ENCODE results near the gene DCC. TPM values are rescaled to one million over a fixed set of nuclear protein-coding genes. Genes with fewer than 3 reads are reported as not detected.

Gene DCC
- polyA plus RNA-seq, 1 donor (not counting 4 experiments of a cell fraction or from before 2014, with no cell fraction given): not detected

DNA sequence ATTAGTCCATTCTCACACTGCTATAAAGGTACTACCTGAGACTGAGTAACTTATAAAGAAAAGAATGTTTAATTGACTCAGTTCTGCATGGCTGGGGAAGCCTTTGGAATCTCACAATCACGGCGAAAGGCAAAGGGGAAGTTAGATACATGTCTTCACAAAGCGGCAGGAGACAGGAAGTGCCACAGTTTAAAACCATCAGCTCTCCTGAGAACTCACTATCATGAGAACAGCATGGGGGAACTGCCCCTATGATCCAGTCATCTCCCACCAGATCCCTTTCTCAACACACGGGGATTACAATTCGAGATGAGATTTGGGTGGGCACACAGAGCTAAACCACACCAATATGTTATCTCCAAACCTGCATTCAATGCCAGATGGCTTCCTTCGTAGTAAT lies 716.1 kb downstream of the DCC start:
- Histone ChIP-seq H3K4me2 (ENCODE audit: control insufficient read depth, extremely low read depth, insufficient read depth, low read depth, low read length) (no peak overlapping the region), H3K27me3 (ENCODE audit: control insufficient read depth, extremely low read depth, insufficient read depth, low read length) (no peaks in the 10 kb centered on the region), H3K36me3 (ENCODE audit: control insufficient read depth in 2 of 2, extremely low read depth in 1 of 2, insufficient read depth in 2 of 2, low read length in 2 of 2) (no peaks in the 10 kb centered on the region), H3K4me3 (ENCODE audit: control insufficient read depth in 2 of 3, extremely low read depth in 1 of 3, insufficient read depth in 2 of 3, low read depth in 1 of 3, low read length in 3 of 3) (no peak overlapping the region), H3K27ac (ENCODE audit: control insufficient read depth, insufficient read depth, low read length) (no peak overlapping the region), H3K9ac (ENCODE audit: control insufficient read depth, extremely low read depth, insufficient read depth, low read length) (no peak overlapping the region), H3K9me1 (ENCODE audit: control insufficient read depth, extremely low read depth, insufficient read depth, low read length) (no peaks in the 10 kb centered on the region), H3K4me1 (ENCODE audit: control insufficient read depth, extremely low read depth, insufficient read depth, low read length) (no peaks in the 10 kb centered on the region), H3K79me2 (ENCODE audit: control insufficient read depth, insufficient read depth, low read length) (no peaks in the 10 kb centered on the region), H4K20me1 (ENCODE audit: control insufficient read depth, extremely low read depth, insufficient read depth, low read length) (no peaks in the 10 kb centered on the region), H2AFZ (ENCODE audit: control insufficient read depth, low read length) (no peak overlapping the region), H3K9me3 (ENCODE audit: control insufficient read depth, low read depth, low read length) (no peaks in the 10 kb centered on the region)
- FAIRE-seq (no peak), DNase-seq (ENCODE audit: low read depth, low spot score) (no peak)
- dilution Hi-C loops (cut with MboI; ENCODE audit: extremely low pct_ligation_motif_present, low sequenced_read_pairs): no loop called here
- TF ChIP-seq, protein P1, sequence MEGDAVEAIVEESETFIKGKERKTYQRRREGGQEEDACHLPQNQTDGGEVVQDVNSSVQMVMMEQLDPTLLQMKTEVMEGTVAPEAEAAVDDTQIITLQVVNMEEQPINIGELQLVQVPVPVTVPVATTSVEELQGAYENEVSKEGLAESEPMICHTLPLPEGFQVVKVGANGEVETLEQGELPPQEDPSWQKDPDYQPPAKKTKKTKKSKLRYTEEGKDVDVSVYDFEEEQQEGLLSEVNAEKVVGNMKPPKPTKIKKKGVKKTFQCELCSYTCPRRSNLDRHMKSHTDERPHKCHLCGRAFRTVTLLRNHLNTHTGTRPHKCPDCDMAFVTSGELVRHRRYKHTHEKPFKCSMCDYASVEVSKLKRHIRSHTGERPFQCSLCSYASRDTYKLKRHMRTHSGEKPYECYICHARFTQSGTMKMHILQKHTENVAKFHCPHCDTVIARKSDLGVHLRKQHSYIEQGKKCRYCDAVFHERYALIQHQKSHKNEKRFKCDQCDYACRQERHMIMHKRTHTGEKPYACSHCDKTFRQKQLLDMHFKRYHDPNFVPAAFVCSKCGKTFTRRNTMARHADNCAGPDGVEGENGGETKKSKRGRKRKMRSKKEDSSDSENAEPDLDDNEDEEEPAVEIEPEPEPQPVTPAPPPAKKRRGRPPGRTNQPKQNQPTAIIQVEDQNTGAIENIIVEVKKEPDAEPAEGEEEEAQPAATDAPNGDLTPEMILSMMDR (optimal IDR thresholded peaks at IDR 0.05 in 1 of 3, IDR thresholded peaks at IDR 0.05 in 1 of 3, conservative IDR thresholded peaks at IDR 0.05 in 1 of 3; ENCODE audit: extremely low read depth in 1 of 3, insufficient read depth in 2 of 3, low read length in 3 of 3): no peak
- no peak for TF ChIP-seq EZH2 (IDR thresholded peaks at IDR 0.05; ENCODE audit: low read length)

DNA sequence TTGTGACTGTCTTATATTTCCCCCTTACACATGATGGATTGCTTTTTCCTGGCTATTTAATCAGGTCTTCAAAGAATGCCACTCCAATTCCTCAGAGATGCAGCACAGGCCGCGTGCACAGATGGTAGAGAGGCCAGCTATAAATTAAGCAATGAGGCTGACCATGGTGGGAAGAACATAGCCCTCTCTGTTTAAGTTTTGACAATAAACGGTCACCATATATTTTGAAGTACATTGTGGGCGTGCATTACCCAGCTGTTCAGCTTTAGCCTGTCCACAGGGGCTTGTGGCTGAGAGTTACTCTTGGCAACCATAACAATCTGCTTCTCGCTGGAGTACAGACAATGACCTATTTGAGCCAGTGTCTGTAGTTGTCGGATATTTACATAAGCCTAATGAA lies 730.8 kb downstream of the DCC start:
- H3K36me3 ChIP-seq (ENCODE audit: control insufficient read depth in 2 of 2, extremely low read depth in 1 of 2, insufficient read depth in 2 of 2, low read length in 2 of 2): no peaks in the 10 kb centered on the region
- DNase-seq (ENCODE audit: low read depth, low spot score): no peak
- FAIRE-seq: no peak
- no peaks in the 10 kb centered on the region for H3K4me1 ChIP-seq (ENCODE audit: control insufficient read depth, extremely low read depth, insufficient read depth, low read length)
- no peaks in the 10 kb centered on the region for H3K79me2 ChIP-seq (ENCODE audit: control insufficient read depth, insufficient read depth, low read length)
- dilution Hi-C loops (cut with MboI; ENCODE audit: extremely low pct_ligation_motif_present, low sequenced_read_pairs): no loop called here
- no peaks in the 10 kb centered on the region for H3K9me1 ChIP-seq (ENCODE audit: control insufficient read depth, extremely low read depth, insufficient read depth, low read length)
- H3K27me3 ChIP-seq (ENCODE audit: control insufficient read depth, extremely low read depth, insufficient read depth, low read length): no peaks in the 10 kb centered on the region
- no peak overlapping the region for H3K4me3 ChIP-seq (ENCODE audit: control insufficient read depth in 2 of 3, extremely low read depth in 1 of 3, insufficient read depth in 2 of 3, low read depth in 1 of 3, low read length in 3 of 3)
- TF ChIP-seq EZH2 (IDR thresholded peaks at IDR 0.05; ENCODE audit: low read length): no peak
- TF ChIP-seq, protein P1 (optimal IDR thresholded peaks at IDR 0.05 in 1 of 3, IDR thresholded peaks at IDR 0.05 in 1 of 3, conservative IDR thresholded peaks at IDR 0.05 in 1 of 3; ENCODE audit: extremely low read depth in 1 of 3, insufficient read depth in 2 of 3, low read length in 3 of 3): no peak
- H4K20me1 ChIP-seq (ENCODE audit: control insufficient read depth, extremely low read depth, insufficient read depth, low read length): no peaks in the 10 kb centered on the region
- H3K9ac ChIP-seq (ENCODE audit: control insufficient read depth, extremely low read depth, insufficient read depth, low read length): no peak overlapping the region
- no peak overlapping the region for H3K27ac ChIP-seq (ENCODE audit: control insufficient read depth, insufficient read depth, low read length)
- no peaks in the 10 kb centered on the region for H3K9me3 ChIP-seq (ENCODE audit: control insufficient read depth, low read depth, low read length)
- H3K4me2 ChIP-seq (ENCODE audit: control insufficient read depth, extremely low read depth, insufficient read depth, low read depth, low read length): no peak overlapping the region
- H2AFZ ChIP-seq (ENCODE audit: control insufficient read depth, low read length): no peak overlapping the region

Measured in keratinocyte (primary cell).